GM12878 (cell line): ENCODE data around the gene MFAP4. TPM values are rescaled to one million over a fixed set of nuclear protein-coding genes. Genes with fewer than 3 reads are reported as not detected.

Source experiments
- ATAC-seq: fragments of 200-7000 bp; cut with Tn5 transposase; 3 replicates; pipeline ENCODE4 v1.9.1; 2020; ENCODE audit warnings: mild to moderate bottlenecking, moderate library complexity
- BruUV-seq: library from RNA; stranded (reverse); fragments of 400-500 nt; replicated peaks from 2 replicates; lab custom pipeline; 2021; lab: Mats Ljungman, UMichigan
- CTCF ChIA-PET: fragments of 300-600 bp; sonication (Branson Sonifier 250); formaldehyde crosslinking; extraction: SDS; loops from one replicate; lab custom pipeline; 2021; ENCODE audit warnings: inconsistent platforms; lab: Yijun Ruan, JAX
- POLR2A ChIA-PET: fragments of 350-600 bp; formaldehyde crosslinking; extraction: SDS; loops from one replicate; lab custom pipeline; 2021; ENCODE audit warnings: inconsistent platforms; lab: Charles Lee
- RAD21 ChIA-PET: fragments of 300-600 bp; sonication (Branson Sonifier 250); formaldehyde crosslinking; loops from one replicate; lab custom pipeline; 2023; ENCODE audit warnings: antibody characterized with exemption; ENCODE audit not compliant: unreplicated experiment; lab: Charles Lee
- SMC1A ChIA-PET: fragments of 300-600 bp; sonication (Branson Sonifier 250); formaldehyde crosslinking; loops from one replicate; lab custom pipeline; 2023; ENCODE audit not compliant: unreplicated experiment, uncharacterized antibody; lab: Charles Lee
- DNase-seq: peaks from one replicate; pipeline ENCODE4 v3.0.0-alpha.2; 2011; ENCODE audit warnings: low read depth, low spot score
- FAIRE-seq: peaks from 3 replicates; lab custom pipeline; 2011; peaks lifted over from hg19 to GRCh38; lab: Jason Lieb, UNC
- H2AFZ ChIP-seq: 2 replicates; pipeline ENCODE4 v1.6.0; 2011; ENCODE audit warnings: low read depth, low read length, control low read depth; ENCODE audit not compliant: control insufficient read depth
- H3K27ac ChIP-seq: 2 replicates; pipeline ENCODE4 v1.5.1; 2011; ENCODE audit warnings: control low read depth; ENCODE audit not compliant: control insufficient read depth, insufficient read depth
- H3K27me3 ChIP-seq, 2 experiments: replicated peaks in 1 of 2; 2 replicates each; pipeline versions ENCODE4 v1.6.0 to v1.6.1; 2011; ENCODE audit warnings: low read length in 1 of 2; ENCODE audit not compliant: control insufficient read depth in 2 of 2, insufficient read depth in 2 of 2
- H3K36me3 ChIP-seq, 2 experiments: 2 replicates each; pipeline ENCODE4 v1.5.1; 2011; ENCODE audit warnings: low read length in 1 of 2; ENCODE audit not compliant: control insufficient read depth in 2 of 2, insufficient read depth in 2 of 2
- H3K4me1 ChIP-seq: 2 replicates; pipeline ENCODE4 v1.6.1; 2011; ENCODE audit warnings: mild to moderate bottlenecking, low read length, moderate library complexity, mixed read lengths; ENCODE audit not compliant: control insufficient read depth, insufficient read depth
- H3K4me2 ChIP-seq: 2 replicates; pipeline ENCODE4 v1.6.0; 2011; ENCODE audit warnings: control low read depth; ENCODE audit not compliant: control insufficient read depth, insufficient read depth
- H3K4me3 ChIP-seq: fragments of 200-600 bp; sonication (generic); 2 replicates; pipeline ENCODE4 v1.5.1; 2016
- H3K79me2 ChIP-seq: 2 replicates; pipeline ENCODE4 v1.6.0; 2011; ENCODE audit warnings: low read length; ENCODE audit not compliant: control insufficient read depth, insufficient read depth
- H3K9ac ChIP-seq: 2 replicates; pipeline ENCODE4 v1.8.0; 2011; ENCODE audit warnings: low read length, control low read depth, mixed read lengths; ENCODE audit not compliant: control insufficient read depth, insufficient read depth
- H3K9me3 ChIP-seq: replicated peaks from 3 replicates; pipeline ENCODE4 v1.5.1; 2011; ENCODE audit warnings: mild to moderate bottlenecking, low read length; ENCODE audit not compliant: control insufficient read depth, insufficient read depth
- H4K20me1 ChIP-seq: 2 replicates; pipeline ENCODE4 v1.6.0; 2011; ENCODE audit not compliant: control insufficient read depth, insufficient read depth
- BRCA1 ChIP-seq: IDR thresholded peaks from 2 replicates; pipeline ENCODE4 v1.6.1; 2011; ENCODE audit warnings: low read depth, low read length, improper control_type of control experiment
- CEBPB ChIP-seq, 2 experiments: fragments of 150-350 bp in 1 of 2; IDR thresholded peaks; 2 replicates each; pipeline ENCODE4 v1.6.1; 2012 to 2014; ENCODE audit warnings: low read depth in 2 of 2, low read length in 2 of 2, borderline replicate concordance in 1 of 2, inconsistent platforms in 1 of 2
- CREB1 ChIP-seq: IDR thresholded peaks from 2 replicates; pipeline ENCODE4 v1.6.1; 2012; ENCODE audit warnings: low read depth, mild to moderate bottlenecking, inconsistent platforms
- EED ChIP-seq: sonication (generic); IDR thresholded peaks from 2 replicates; pipeline ENCODE4 v1.6.1; 2016; ENCODE audit warnings: antibody characterized with exemption, low read depth
- FOS ChIP-seq: IDR thresholded peaks from 3 replicates; pipeline ENCODE4 v1.6.1; 2011; ENCODE audit warnings: borderline replicate concordance; ENCODE audit not compliant: insufficient read length; ENCODE audit errors: extremely low read depth
- FOXM1 ChIP-seq: IDR thresholded peaks from 2 replicates; pipeline ENCODE4 v1.6.1; 2012; ENCODE audit warnings: low read depth, mild to moderate bottlenecking, inconsistent platforms, low read length, moderate library complexity
- GABPA ChIP-seq: IDR thresholded peaks from 2 replicates; pipeline ENCODE4 v1.6.1; 2014; ENCODE audit warnings: antibody characterized with exemption, low read depth, mild to moderate bottlenecking, inconsistent platforms
- MEF2A ChIP-seq: IDR thresholded peaks from 2 replicates; pipeline ENCODE4 v1.6.1; 2011; ENCODE audit warnings: low read depth, mild to moderate bottlenecking, low read length, moderate library complexity; ENCODE audit not compliant: insufficient read depth
- STAT3 ChIP-seq: IDR thresholded peaks from 2 replicates; pipeline ENCODE4 v1.6.1; 2011; ENCODE audit warnings: low read depth, low read length, improper control_type of control experiment
- WRNIP1 ChIP-seq: IDR thresholded peaks from 2 replicates; pipeline ENCODE4 v1.6.1; 2011; ENCODE audit warnings: low read depth, low read length, improper control_type of control experiment, borderline replicate concordance
- WGBS: methylation state at CpG from one replicate; pipeline ENCODE4 v1.1.6; 2016; ENCODE audit warnings: low lambda C conversion rate; ENCODE audit not compliant: insufficient replicate concordance, insufficient coverage; ENCODE audit errors: missing lambda C conversion rate; 5-methylcytosine and 5-hydroxymethylcytosine counted together
- in situ Hi-C: fragments of 300-500 bp; cut with MboI; formaldehyde crosslinking; loops from 9 replicates; pipeline ENCODE4 v1.14.3; 2018; ENCODE audit warnings: mixed read lengths
- intact Hi-C: fragments of 100-400 bp; cut with micrococcal nuclease; formaldehyde crosslinking; loops from one replicate; pipeline ENCODE4 v1.14.2; 2022; ENCODE audit not compliant: unreplicated experiment
- polyA plus RNA-seq, 11 experiments: library from polyadenylated mRNA; depleted of rRNA in 4 of 11; unstranded in 6 of 11; stranded (reverse) in 5 of 11; fragments of >200 nt; fragmentation: Nextera tagmentation in 4 of 11; fragmentation: Illumina TruSeq in 1 of 11; extraction: Ambion mirVana in 4 of 11; extraction: Trizol in 1 of 11; gene quantifications; 1 replicate in 1 of 11; 2 replicates in 10 of 11; pipeline versions ENCODE4 v1.2.1 to v1.2.3, GENCODE V29; 2011 to 2016; ENCODE audit warnings: inconsistent platforms in 2 of 11, missing spikeins in 2 of 11, low read depth in 1 of 11
- total RNA-seq, 4 experiments: library from RNA; depleted of rRNA in 3 of 4; stranded (reverse); fragments of >200 nt in 3 of 4; fragmentation: Illumina TruSeq in 1 of 4; extraction: Trizol in 1 of 4; gene quantifications; 2 replicates each; pipeline versions ENCODE4 v1.2.1 to v1.2.3, GENCODE V29; 2013 to 2021
- TF ChIP-seq, protein P1 (sequence below): fragments of 150-350 bp; IDR thresholded peaks from 2 replicates; pipeline ENCODE4 v1.6.1; 2014; ENCODE audit warnings: mild to moderate bottlenecking, low read depth, low read length
- TF ChIP-seq, protein P2 (sequence below), 3 experiments: IDR thresholded peaks in 2 of 3; conservative IDR thresholded peaks in 1 of 3; 2 replicates each; pipeline ENCODE4 v1.5.1; 2011; ENCODE audit warnings: low read depth in 3 of 3, low read length in 3 of 3, mild to moderate bottlenecking in 3 of 3, control low read depth in 2 of 3, moderate library complexity in 2 of 3, inconsistent platforms in 1 of 3, mixed read lengths in 1 of 3; ENCODE audit not compliant: control insufficient read depth in 2 of 3, insufficient read depth in 1 of 3; ENCODE audit errors: extremely low read depth in 1 of 3
- TF ChIP-seq, protein P3 (sequence below): IDR thresholded peaks from 2 replicates; pipeline ENCODE4 v1.6.1; 2012; ENCODE audit warnings: low read depth, low read length, improper control_type of control experiment
- TF ChIP-seq, protein P4 (sequence below): IDR thresholded peaks from 2 replicates; pipeline ENCODE4 v1.6.1; 2012; ENCODE audit warnings: low read length, inconsistent platforms

Gene MFAP4
- total and polyA plus RNA-seq, 10 of the 15 experiments (the other 5 are each of a cell fraction or from before 2014, with no cell fraction given): 0.08 to 0.28 (median 0.09) TPM; not detected in 7

DNA sequence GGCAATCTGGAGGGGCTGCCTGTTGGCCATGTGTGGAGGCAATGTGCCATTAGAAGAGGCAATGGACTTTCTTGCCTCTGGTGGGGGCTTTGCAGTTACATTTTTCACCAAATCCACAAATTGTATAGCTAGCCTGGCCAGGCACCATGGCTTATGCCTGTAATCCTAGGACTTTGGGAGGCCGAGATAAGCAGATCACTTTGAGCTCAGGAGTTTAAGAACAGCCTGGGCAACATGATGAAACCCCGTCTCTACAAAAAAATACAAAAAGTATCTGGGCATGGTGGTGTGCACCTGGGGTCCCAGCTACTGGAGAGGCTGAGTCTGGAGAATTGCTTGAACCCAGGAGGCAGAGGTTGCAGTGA is 21.3 kb upstream of the MFAP4 start (continued):
- TF ChIP-seq, protein P1, sequence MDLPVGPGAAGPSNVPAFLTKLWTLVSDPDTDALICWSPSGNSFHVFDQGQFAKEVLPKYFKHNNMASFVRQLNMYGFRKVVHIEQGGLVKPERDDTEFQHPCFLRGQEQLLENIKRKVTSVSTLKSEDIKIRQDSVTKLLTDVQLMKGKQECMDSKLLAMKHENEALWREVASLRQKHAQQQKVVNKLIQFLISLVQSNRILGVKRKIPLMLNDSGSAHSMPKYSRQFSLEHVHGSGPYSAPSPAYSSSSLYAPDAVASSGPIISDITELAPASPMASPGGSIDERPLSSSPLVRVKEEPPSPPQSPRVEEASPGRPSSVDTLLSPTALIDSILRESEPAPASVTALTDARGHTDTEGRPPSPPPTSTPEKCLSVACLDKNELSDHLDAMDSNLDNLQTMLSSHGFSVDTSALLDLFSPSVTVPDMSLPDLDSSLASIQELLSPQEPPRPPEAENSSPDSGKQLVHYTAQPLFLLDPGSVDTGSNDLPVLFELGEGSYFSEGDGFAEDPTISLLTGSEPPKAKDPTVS: no peak
- no peak for TF ChIP-seq WRNIP1
- TF ChIP-seq MEF2A: no peak

DNA sequence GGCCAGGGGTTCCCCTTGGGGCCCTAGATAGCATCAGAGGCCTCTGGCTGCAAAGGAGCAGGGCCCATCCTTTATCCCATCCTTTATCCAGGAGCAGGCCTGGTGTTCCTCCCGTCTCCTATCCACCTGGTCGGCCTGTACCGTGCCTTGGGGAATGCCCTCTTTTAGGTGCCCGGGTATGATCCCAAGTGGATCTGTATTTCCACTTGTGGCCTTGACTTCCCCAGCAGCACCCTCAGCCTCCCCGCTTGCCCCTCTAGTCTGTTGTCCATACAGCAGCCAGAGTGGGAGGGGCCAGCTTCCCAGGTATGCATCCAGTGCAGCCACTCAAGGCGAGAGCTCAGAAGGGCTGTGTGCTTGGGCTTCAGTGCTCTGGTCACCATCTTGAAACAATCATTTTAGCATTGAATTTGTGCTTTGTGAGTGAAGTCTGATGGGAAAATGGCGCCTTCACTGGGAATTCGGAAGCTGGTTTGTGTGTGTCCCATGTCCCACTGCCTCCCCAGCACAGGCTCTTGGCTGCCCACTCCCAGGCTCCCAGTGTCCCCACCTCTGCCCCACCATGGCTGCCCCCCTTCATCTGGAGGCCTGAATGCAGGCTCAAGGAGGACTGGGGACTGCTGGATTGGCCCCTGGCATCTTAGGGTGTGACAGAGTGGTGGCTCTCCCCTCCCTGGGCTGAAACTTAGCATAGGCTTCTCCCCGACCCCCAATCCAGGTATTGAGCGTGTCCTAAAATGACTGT is 20.8 kb upstream of the MFAP4 start:
- no peaks in the 10 kb centered on the region for H4K20me1 ChIP-seq
- H3K4me3 ChIP-seq: no peak overlapping the region
- H3K36me3 ChIP-seq: no peaks in the 10 kb centered on the region
- H3K4me1 ChIP-seq: no peaks in the 10 kb centered on the region
- DNase-seq: no peak
- H3K79me2 ChIP-seq: no peaks in the 10 kb centered on the region
- in situ Hi-C loops (no loop called here), intact Hi-C loops (no loop called here)
- no peak overlapping the region for H3K27ac ChIP-seq
- ChIA-PET POLR2A (no interaction called here), RAD21 (no interaction called here), SMC1A (no interaction called here), CTCF (no interaction called here)
- H3K27me3 ChIP-seq: peaks cover 1 to 3% of the 10 kb centered on the region in 2 experiments
- WGBS: 47% methylated on average over 10 of the region's 10 CpGs
- H3K4me2 ChIP-seq: no peak overlapping the region
- no peaks in the 10 kb centered on the region for H3K9me3 ChIP-seq
- H2AFZ ChIP-seq: no peak overlapping the region
- no TSS peak for BruUV-seq
- no peak overlapping the region for H3K9ac ChIP-seq
- FAIRE-seq: no peak
- ATAC-seq: no peak
- TF ChIP-seq, protein P2, sequence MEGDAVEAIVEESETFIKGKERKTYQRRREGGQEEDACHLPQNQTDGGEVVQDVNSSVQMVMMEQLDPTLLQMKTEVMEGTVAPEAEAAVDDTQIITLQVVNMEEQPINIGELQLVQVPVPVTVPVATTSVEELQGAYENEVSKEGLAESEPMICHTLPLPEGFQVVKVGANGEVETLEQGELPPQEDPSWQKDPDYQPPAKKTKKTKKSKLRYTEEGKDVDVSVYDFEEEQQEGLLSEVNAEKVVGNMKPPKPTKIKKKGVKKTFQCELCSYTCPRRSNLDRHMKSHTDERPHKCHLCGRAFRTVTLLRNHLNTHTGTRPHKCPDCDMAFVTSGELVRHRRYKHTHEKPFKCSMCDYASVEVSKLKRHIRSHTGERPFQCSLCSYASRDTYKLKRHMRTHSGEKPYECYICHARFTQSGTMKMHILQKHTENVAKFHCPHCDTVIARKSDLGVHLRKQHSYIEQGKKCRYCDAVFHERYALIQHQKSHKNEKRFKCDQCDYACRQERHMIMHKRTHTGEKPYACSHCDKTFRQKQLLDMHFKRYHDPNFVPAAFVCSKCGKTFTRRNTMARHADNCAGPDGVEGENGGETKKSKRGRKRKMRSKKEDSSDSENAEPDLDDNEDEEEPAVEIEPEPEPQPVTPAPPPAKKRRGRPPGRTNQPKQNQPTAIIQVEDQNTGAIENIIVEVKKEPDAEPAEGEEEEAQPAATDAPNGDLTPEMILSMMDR (IDR thresholded peaks at IDR 0.05 in 2 of 3, conservative IDR thresholded peaks at IDR 0.05 in 1 of 3; ENCODE audit: control insufficient read depth in 2 of 3, extremely low read depth in 1 of 3, insufficient read depth in 1 of 3, low read depth in 3 of 3, low read length in 3 of 3): no peak
- TF ChIP-seq EED (no peak), GABPA (no peak), BRCA1 (no peak), CREB1 (no peak), CEBPB (IDR thresholded peaks at IDR 0.05; ENCODE audit: borderline replicate concordance in 1 of 2, low read depth in 2 of 2, low read length in 2 of 2) (no peak), FOS (no peak), FOXM1 (no peak), STAT3 (no peak)
- TF ChIP-seq, protein P3, sequence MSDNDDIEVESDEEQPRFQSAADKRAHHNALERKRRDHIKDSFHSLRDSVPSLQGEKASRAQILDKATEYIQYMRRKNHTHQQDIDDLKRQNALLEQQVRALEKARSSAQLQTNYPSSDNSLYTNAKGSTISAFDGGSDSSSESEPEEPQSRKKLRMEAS: no peak
- TF ChIP-seq, protein P4, sequence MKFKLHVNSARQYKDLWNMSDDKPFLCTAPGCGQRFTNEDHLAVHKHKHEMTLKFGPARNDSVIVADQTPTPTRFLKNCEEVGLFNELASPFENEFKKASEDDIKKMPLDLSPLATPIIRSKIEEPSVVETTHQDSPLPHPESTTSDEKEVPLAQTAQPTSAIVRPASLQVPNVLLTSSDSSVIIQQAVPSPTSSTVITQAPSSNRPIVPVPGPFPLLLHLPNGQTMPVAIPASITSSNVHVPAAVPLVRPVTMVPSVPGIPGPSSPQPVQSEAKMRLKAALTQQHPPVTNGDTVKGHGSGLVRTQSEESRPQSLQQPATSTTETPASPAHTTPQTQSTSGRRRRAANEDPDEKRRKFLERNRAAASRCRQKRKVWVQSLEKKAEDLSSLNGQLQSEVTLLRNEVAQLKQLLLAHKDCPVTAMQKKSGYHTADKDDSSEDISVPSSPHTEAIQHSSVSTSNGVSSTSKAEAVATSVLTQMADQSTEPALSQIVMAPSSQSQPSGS: no peak
